Measurements from ENCODE around the gene MAPK4.

GRCh38 chr18:50680966-50681365 lies 121.1 kb downstream of the MAPK4 start:
- TF ChIP-seq SP1 (CRISPR knock-in tag; conservative IDR thresholded peaks at IDR 0.05) (no peak), CTCF (IDR thresholded peaks at IDR 0.05) (no peak), ATF1 (CRISPR knock-in tag; IDR thresholded peaks at IDR 0.05) (no peak), SMAD3 (CRISPR knock-in tag; IDR thresholded peaks at IDR 0.05; ENCODE audit: borderline replicate concordance) (no peak), ZBTB43 (CRISPR knock-in tag; IDR thresholded peaks at IDR 0.05) (no peak), TEAD4 (CRISPR knock-in tag; IDR thresholded peaks at IDR 0.05) (no peak), USF2 (CRISPR knock-in tag; IDR thresholded peaks at IDR 0.05) (no peak), FOXP1 (CRISPR knock-in tag; IDR thresholded peaks at IDR 0.05; ENCODE audit: borderline replicate concordance) (no peak), CREB1 (CRISPR knock-in tag; IDR thresholded peaks at IDR 0.05) (no peak), JUN (CRISPR knock-in tag; IDR thresholded peaks at IDR 0.05) (no peak)
